Loucy (cell line): ENCODE data around the gene MLXIPL.

Source experiments
- H2AFZ ChIP-seq: fragments of 200-600 bp; sonication (generic); 2 replicates; pipeline ENCODE4 v1.6.0; 2016; ENCODE audit warnings: antibody characterized with exemption, mild to moderate bottlenecking, low read length, moderate library complexity
- H3F3A ChIP-seq: fragments of 200-600 bp; 2 replicates; pipeline ENCODE4 v1.6.0; 2016; ENCODE audit warnings: antibody characterized with exemption, low read depth, mild to moderate bottlenecking
- H3K27me3 ChIP-seq: fragments of 200-600 bp; sonication (generic); 2 replicates; pipeline ENCODE4 v1.6.1; 2014; ENCODE audit warnings: low read length, mild to moderate bottlenecking; ENCODE audit not compliant: insufficient read depth, poor library complexity, severe bottlenecking
- H3K36me3 ChIP-seq: fragments of 200-600 bp; sonication (generic); 2 replicates; pipeline ENCODE4 v1.6.1; 2016; ENCODE audit warnings: low read length; ENCODE audit not compliant: insufficient read depth
- H3K4me1 ChIP-seq: fragments of 200-600 bp; sonication (generic); 2 replicates; pipeline ENCODE4 v1.5.1; 2014; ENCODE audit warnings: low read length, mild to moderate bottlenecking; ENCODE audit not compliant: insufficient read depth, poor library complexity, severe bottlenecking
- H3K4me2 ChIP-seq: fragments of 200-600 bp; sonication (generic); 2 replicates; pipeline ENCODE4 v1.6.0; 2014; ENCODE audit warnings: antibody characterized with exemption, low read length, low read depth, mild to moderate bottlenecking; ENCODE audit not compliant: poor library complexity, severe bottlenecking
- H3K4me3 ChIP-seq: fragments of 200-600 bp; sonication (generic); 2 replicates; pipeline ENCODE4 v1.5.1; 2014; ENCODE audit warnings: low read length, mild to moderate bottlenecking, mixed read lengths; ENCODE audit not compliant: poor library complexity, severe bottlenecking
- H3K79me2 ChIP-seq: fragments of 200-600 bp; sonication (generic); 2 replicates; pipeline ENCODE4 v1.6.1; 2014; ENCODE audit warnings: low read length; ENCODE audit not compliant: insufficient read depth
- H3K9ac ChIP-seq: fragments of 200-600 bp; sonication (generic); 2 replicates; pipeline ENCODE4 v1.6.0; 2014; ENCODE audit warnings: mild to moderate bottlenecking, low read depth, low read length, moderate library complexity; ENCODE audit not compliant: poor library complexity, severe bottlenecking
- H3K9me2 ChIP-seq: fragments of 200-600 bp; sonication (generic); replicated peaks from 2 replicates; pipeline ENCODE4 v1.6.1; 2016; ENCODE audit warnings: low read depth, low read length, mixed read lengths
- H3K9me3 ChIP-seq: fragments of 200-600 bp; sonication (generic); 2 replicates; pipeline ENCODE4 v1.6.1; 2014; ENCODE audit warnings: mild to moderate bottlenecking, antibody characterized with exemption, low read length, low read depth; ENCODE audit not compliant: insufficient read depth
- H4K20me1 ChIP-seq: fragments of 200-600 bp; sonication (generic); 2 replicates; pipeline ENCODE4 v1.6.0; 2014; ENCODE audit warnings: antibody characterized with exemption, low read length, mild to moderate bottlenecking; ENCODE audit not compliant: insufficient read depth, poor library complexity, severe bottlenecking
- EZH2phosphoT487 ChIP-seq: fragments of 200-600 bp; IDR thresholded peaks from 2 replicates; pipeline ENCODE4 v1.6.1; 2018; ENCODE audit warnings: antibody characterized with exemption, mild to moderate bottlenecking, moderate library complexity, borderline replicate concordance
- TF ChIP-seq, protein P1 (sequence below): fragments of 200-600 bp; sonication (generic); conservative IDR thresholded peaks from 2 replicates; pipeline ENCODE4 v1.5.1; 2014; ENCODE audit warnings: mild to moderate bottlenecking, antibody characterized with exemption, low read length

MLXIPL gene

GRCh38 chr7:73573276-73573675, 51.0 kb downstream of the MLXIPL start:
- Histone ChIP-seq H4K20me1 (peaks cover 31% of the 10 kb centered on the region), H3K4me2 (no peak overlapping the region), H3K79me2 (peaks cover 52% of the 10 kb centered on the region), H3K4me1 (peaks cover 17% of the 10 kb centered on the region), H3K4me3 (no peak overlapping the region), H3K9ac (no peak overlapping the region), H3K36me3 (peaks cover 47% of the 10 kb centered on the region; the same call in 1 of the 2 replicates), H3K9me3 (no peaks in the 10 kb centered on the region), H3K27me3 (no peaks in the 10 kb centered on the region), H3F3A (no peaks in the 10 kb centered on the region), H2AFZ (no peak overlapping the region), H3K9me2 (no peaks in the 10 kb centered on the region)
- no peak for TF ChIP-seq EZH2phosphoT487
- TF ChIP-seq, protein P1, sequence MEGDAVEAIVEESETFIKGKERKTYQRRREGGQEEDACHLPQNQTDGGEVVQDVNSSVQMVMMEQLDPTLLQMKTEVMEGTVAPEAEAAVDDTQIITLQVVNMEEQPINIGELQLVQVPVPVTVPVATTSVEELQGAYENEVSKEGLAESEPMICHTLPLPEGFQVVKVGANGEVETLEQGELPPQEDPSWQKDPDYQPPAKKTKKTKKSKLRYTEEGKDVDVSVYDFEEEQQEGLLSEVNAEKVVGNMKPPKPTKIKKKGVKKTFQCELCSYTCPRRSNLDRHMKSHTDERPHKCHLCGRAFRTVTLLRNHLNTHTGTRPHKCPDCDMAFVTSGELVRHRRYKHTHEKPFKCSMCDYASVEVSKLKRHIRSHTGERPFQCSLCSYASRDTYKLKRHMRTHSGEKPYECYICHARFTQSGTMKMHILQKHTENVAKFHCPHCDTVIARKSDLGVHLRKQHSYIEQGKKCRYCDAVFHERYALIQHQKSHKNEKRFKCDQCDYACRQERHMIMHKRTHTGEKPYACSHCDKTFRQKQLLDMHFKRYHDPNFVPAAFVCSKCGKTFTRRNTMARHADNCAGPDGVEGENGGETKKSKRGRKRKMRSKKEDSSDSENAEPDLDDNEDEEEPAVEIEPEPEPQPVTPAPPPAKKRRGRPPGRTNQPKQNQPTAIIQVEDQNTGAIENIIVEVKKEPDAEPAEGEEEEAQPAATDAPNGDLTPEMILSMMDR = no peak

- Histone ChIP-seq H3K9me2 (no peaks in the 10 kb centered on the region), H3K27me3 (no peaks in the 10 kb centered on the region), H4K20me1 (peaks cover 27% of the 10 kb centered on the region), H3K4me3 (no peak overlapping the region), H3K36me3 (peaks cover 47% of the 10 kb centered on the region; the same call in 1 of the 2 replicates), H3K4me1 (peaks cover 17% of the 10 kb centered on the region), H3K79me2 (peaks cover 47% of the 10 kb centered on the region), H3K4me2 (no peak overlapping the region), H3K9me3 (no peaks in the 10 kb centered on the region), H3F3A (no peaks in the 10 kb centered on the region), H2AFZ (no peak overlapping the region), H3K9ac (no peak overlapping the region)
- no peak for TF ChIP-seq EZH2phosphoT487
These were observed 51.5 kb downstream of the MLXIPL start for GRCh38 chr7:73572767-73573186.

- Histone ChIP-seq H3K4me3 (no peak overlapping the region), H2AFZ (no peak overlapping the region), H3K36me3 (peaks cover 47% of the 10 kb centered on the region; the same call in 1 of the 2 replicates), H3K79me2 (peaks cover 29% of the 10 kb centered on the region; the same call in 1 of the 2 replicates), H3K9me2 (no peaks in the 10 kb centered on the region), H3F3A (no peaks in the 10 kb centered on the region), H3K9ac (no peak overlapping the region), H3K27me3 (no peaks in the 10 kb centered on the region), H3K9me3 (no peaks in the 10 kb centered on the region), H4K20me1 (peaks cover 16% of the 10 kb centered on the region), H3K4me2 (no peak overlapping the region), H3K4me1 (peaks cover 5% of the 10 kb centered on the region)
- TF ChIP-seq, protein P1 = no peak
- no peak for TF ChIP-seq EZH2phosphoT487
These were observed 53.3 kb downstream of the MLXIPL start for GRCh38 chr7:73570977-73571376.

DNA sequence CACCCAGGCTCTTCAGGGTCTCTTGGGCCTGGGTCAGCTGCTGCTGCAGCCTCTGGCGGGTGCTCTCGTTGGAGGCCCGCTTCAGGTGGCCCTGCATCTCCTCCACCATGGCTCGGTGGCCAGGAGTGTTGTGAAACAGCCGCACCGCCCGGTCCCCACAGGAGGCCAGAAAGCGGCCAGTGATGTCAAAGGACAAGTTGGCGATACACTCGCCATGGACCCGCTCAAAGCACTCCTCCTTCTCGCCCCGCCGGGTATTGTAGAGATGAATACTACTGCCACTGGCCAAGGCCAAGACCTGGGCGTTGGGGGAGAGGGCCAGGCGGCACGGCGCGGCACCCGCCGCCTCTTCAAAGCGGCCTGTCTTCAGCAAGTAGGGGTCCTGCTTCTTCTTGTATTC, 53.8 kb downstream of the MLXIPL start:
- Histone ChIP-seq H3K9me3 (no peaks in the 10 kb centered on the region), H3K9ac (no peak overlapping the region), H3K9me2 (no peaks in the 10 kb centered on the region), H3K36me3 (peaks cover 47% of the 10 kb centered on the region; the same call in 1 of the 2 replicates), H3K79me2 (peaks cover 25% of the 10 kb centered on the region; the same call in 1 of the 2 replicates), H3F3A (no peaks in the 10 kb centered on the region), H3K4me3 (no peak overlapping the region), H2AFZ (no peak overlapping the region), H4K20me1 (peaks cover 13% of the 10 kb centered on the region), H3K4me2 (no peak overlapping the region), H3K27me3 (no peaks in the 10 kb centered on the region), H3K4me1 (peaks cover 5% of the 10 kb centered on the region)
- no peak for TF ChIP-seq EZH2phosphoT487
- TF ChIP-seq, protein P1 = no peak
